Fibroblast of lung (primary cell): ENCODE measurements around the gene CCKAR. TPM values are rescaled to one million over a fixed set of nuclear protein-coding genes. Genes with fewer than 3 reads are reported as not detected.
A peak's percentile ranks its signal among the peaks of the same experiment; 100 is the strongest.

Source experiments
- DNase-seq, 2 donors: peaks; one replicate each; pipeline versions ENCODE4 v3.0.0 to v3.0.0-alpha.2; 2010; ENCODE audit warnings: low read depth in 2 of 2
- H2AFZ ChIP-seq: 2 replicates; pipeline ENCODE4 v1.5.1; 2012; ENCODE audit warnings: low read length, control low read depth, inconsistent platforms
- H3K27ac ChIP-seq: 2 replicates; pipeline ENCODE4 v1.5.1; 2011; ENCODE audit warnings: low read length, control low read depth; ENCODE audit not compliant: insufficient read depth
- H3K27me3 ChIP-seq: 2 replicates; pipeline ENCODE4 v1.5.1; 2011; ENCODE audit warnings: mild to moderate bottlenecking, low read length; ENCODE audit not compliant: control insufficient read depth, insufficient read depth
- H3K36me3 ChIP-seq: 2 replicates; pipeline ENCODE4 v1.5.1; 2011; ENCODE audit warnings: low read length; ENCODE audit not compliant: control insufficient read depth, insufficient read depth
- H3K4me1 ChIP-seq: 2 replicates; pipeline ENCODE4 v1.5.1; 2011; ENCODE audit warnings: low read length; ENCODE audit not compliant: control insufficient read depth, insufficient read depth; ENCODE audit errors: extremely low read depth
- H3K4me2 ChIP-seq: 2 replicates; pipeline ENCODE4 v1.5.1; 2011; ENCODE audit warnings: low read length, control low read depth; ENCODE audit not compliant: insufficient read depth; ENCODE audit errors: extremely low read depth
- H3K4me3 ChIP-seq, 4 experiments: fragments of 200-600 bp in 1 of 4; sonication (generic) in 1 of 4; replicated peaks in 1 of 4; 2 replicates each; pipeline ENCODE4 v1.5.1; 2011 to 2016; ENCODE audit warnings: low read length in 4 of 4, low read depth in 3 of 4, mild to moderate bottlenecking in 3 of 4, control low read depth in 2 of 4, inconsistent platforms in 1 of 4, mixed read lengths in 1 of 4; ENCODE audit not compliant: insufficient read depth in 1 of 4; ENCODE audit errors: control extremely low read depth in 1 of 4
- H3K79me2 ChIP-seq: 2 replicates; pipeline ENCODE4 v1.5.1; 2012; ENCODE audit warnings: mild to moderate bottlenecking, low read length, inconsistent platforms; ENCODE audit not compliant: control insufficient read depth, insufficient read depth
- H3K9ac ChIP-seq: 2 replicates; pipeline ENCODE4 v1.5.1; 2011; ENCODE audit warnings: mild to moderate bottlenecking, low read length, control low read depth; ENCODE audit not compliant: insufficient read depth
- H3K9me3 ChIP-seq: 2 replicates; pipeline ENCODE4 v1.5.1; 2012; ENCODE audit warnings: low read depth, low read length; ENCODE audit not compliant: control insufficient read depth, insufficient read depth
- H4K20me1 ChIP-seq: 2 replicates; pipeline ENCODE4 v1.5.1; 2011; ENCODE audit warnings: low read length; ENCODE audit not compliant: control insufficient read depth, insufficient read depth; ENCODE audit errors: extremely low read depth
- CTCF ChIP-seq, 2 donors: IDR thresholded peaks in 1 of 2; conservative IDR thresholded peaks in 1 of 2; 1 replicate in 1 of 2; 2 replicates in 1 of 2; pipeline ENCODE4 v1.5.1; 2011 to 2012; ENCODE audit warnings: low read length in 2 of 2, control low read depth in 1 of 2, inconsistent platforms in 1 of 2, low read depth in 1 of 2, mild to moderate bottlenecking in 1 of 2
- EZH2 ChIP-seq: IDR thresholded peaks from 2 replicates; pipeline ENCODE4 v1.5.1; 2012; ENCODE audit warnings: low read length, control low read depth, mild to moderate bottlenecking; ENCODE audit errors: missing control alignments
- polyA plus RNA-seq, 2 donors: library from polyadenylated mRNA; depleted of rRNA in 1 of 2; stranded (reverse) in 1 of 2; unstranded in 1 of 2; fragments of >200 nt; gene quantifications; 2 replicates each; pipeline ENCODE4 v1.2.1, GENCODE V29; 2011 to 2012; ENCODE audit warnings: missing spikeins in 1 of 2
- total RNA-seq: library from RNA; depleted of rRNA; stranded (reverse); fragments of >200 nt; gene quantifications from 2 replicates; pipeline ENCODE4 v1.2.1, GENCODE V29; 2014

CCKAR gene
- total and polyA plus RNA-seq, 2 donors (not counting 1 experiment from before 2014, with no cell fraction given), result 0.59 to 0.83 TPM

- Histone ChIP-seq H3K4me3 (no peak overlapping the region), H3K27ac (no peak overlapping the region), H3K4me2 (no peak overlapping the region), H3K79me2 (no peaks in the 10 kb centered on the region), H4K20me1 (no peaks in the 10 kb centered on the region), H3K36me3 (no peaks in the 10 kb centered on the region), H3K4me1 (no peaks in the 10 kb centered on the region), H3K9ac (no peak overlapping the region), H2AFZ (no peak overlapping the region), H3K9me3 (no peaks in the 10 kb centered on the region), H3K27me3 (no peaks in the 10 kb centered on the region)
- DNase-seq, result no peak
- no peak for TF ChIP-seq EZH2
These were observed 25.7 kb downstream of the CCKAR start for GRCh38 chr4:26464420-26465095.

- Histone ChIP-seq H3K4me2 (no peak overlapping the region), H3K9me3 (no peaks in the 10 kb centered on the region), H3K27ac (no peak overlapping the region), H4K20me1 (no peaks in the 10 kb centered on the region), H3K27me3 (no peaks in the 10 kb centered on the region), H3K9ac (no peak overlapping the region), H3K4me1 (no peaks in the 10 kb centered on the region), H3K4me3 (no peak overlapping the region), H2AFZ (no peak overlapping the region), H3K79me2 (no peaks in the 10 kb centered on the region), H3K36me3 (no peaks in the 10 kb centered on the region)
- TF ChIP-seq CTCF (conservative IDR thresholded peaks at IDR 0.05 in 1 of 2, IDR thresholded peaks at IDR 0.05 in 1 of 2; ENCODE audit: low read depth in 1 of 2, low read length in 2 of 2), result no peak
- no peak for TF ChIP-seq EZH2
- no peak for DNase-seq
These were observed 26.9 kb downstream of the CCKAR start for GRCh38 chr4:26463386-26463785.

- Histone ChIP-seq H3K27me3 (no peaks in the 10 kb centered on the region), H3K9me3 (no peaks in the 10 kb centered on the region), H3K79me2 (no peaks in the 10 kb centered on the region), H3K9ac (no peak overlapping the region), H4K20me1 (no peaks in the 10 kb centered on the region), H3K4me2 (no peak overlapping the region), H3K4me3 (no peak overlapping the region), H3K27ac (no peak overlapping the region), H3K4me1 (no peaks in the 10 kb centered on the region), H2AFZ (no peak overlapping the region), H3K36me3 (no peaks in the 10 kb centered on the region)
- DNase-seq, result peak in 1 of 2 donors; percentile 71
- TF ChIP-seq CTCF (conservative IDR thresholded peaks at IDR 0.05 in 1 of 2, IDR thresholded peaks at IDR 0.05 in 1 of 2; ENCODE audit: low read depth in 1 of 2, low read length in 2 of 2), result no peak
- no peak for TF ChIP-seq EZH2
These were observed 27.4 kb downstream of the CCKAR start for GRCh38 chr4:26462874-26463273.
